Measurements from ENCODE around the gene BTF3. TPM values are rescaled to one million over a fixed set of nuclear protein-coding genes. Genes with fewer than 3 reads are reported as not detected.

Gene BTF3
- total RNA-seq, 2 donors from 2014 or later, result 147 to 346 TPM

DNA sequence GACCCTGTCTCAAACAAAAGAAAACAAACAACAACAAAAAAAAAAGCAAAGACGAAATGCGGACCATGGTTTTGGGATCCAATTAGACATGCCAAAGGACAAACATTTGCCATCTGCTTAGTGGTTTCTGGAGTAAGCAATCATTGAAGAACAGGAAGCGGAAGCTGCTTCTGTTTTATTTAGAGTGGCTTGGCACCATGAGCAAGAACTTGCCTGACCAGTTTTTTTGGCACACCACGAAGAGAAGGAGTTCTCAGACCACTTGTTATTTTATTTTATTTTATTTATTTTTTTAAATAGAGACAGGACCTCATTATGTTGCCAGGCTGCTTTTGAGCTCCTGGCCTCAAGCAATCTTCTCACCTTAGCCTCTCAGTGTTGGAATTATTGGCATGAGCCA lies 17.0 kb downstream of the BTF3 start:
- Histone ChIP-seq H3K9me3 (no peaks in the 10 kb centered on the region), H3K36me3 (replicated peaks in 1 of 2; ENCODE audit: insufficient read depth in 1 of 2, low read depth in 2 of 2) (no peaks in the 10 kb centered on the region), H3K27ac (peak overlapping the region in 2 of 4 donors; percentile 21 to 74), H3K4me1 (peaks cover 9% of the 10 kb centered on the region), H3K27me3 (no peaks in the 10 kb centered on the region), H3K4me3 (no peak overlapping the region)
- 10 to 22% methylated on average over 4 of the region's 4 CpGs for WGBS, 2 donors
- peak; percentile 68 for ATAC-seq
- intact Hi-C loops (cut with DNase I), result no loop called here
- DNase-seq, result peak; percentile 54 to 75 (median 64)
- no peak for TF ChIP-seq POLR2A (IDR thresholded peaks at IDR 0.05)
- TF ChIP-seq, protein P1, sequence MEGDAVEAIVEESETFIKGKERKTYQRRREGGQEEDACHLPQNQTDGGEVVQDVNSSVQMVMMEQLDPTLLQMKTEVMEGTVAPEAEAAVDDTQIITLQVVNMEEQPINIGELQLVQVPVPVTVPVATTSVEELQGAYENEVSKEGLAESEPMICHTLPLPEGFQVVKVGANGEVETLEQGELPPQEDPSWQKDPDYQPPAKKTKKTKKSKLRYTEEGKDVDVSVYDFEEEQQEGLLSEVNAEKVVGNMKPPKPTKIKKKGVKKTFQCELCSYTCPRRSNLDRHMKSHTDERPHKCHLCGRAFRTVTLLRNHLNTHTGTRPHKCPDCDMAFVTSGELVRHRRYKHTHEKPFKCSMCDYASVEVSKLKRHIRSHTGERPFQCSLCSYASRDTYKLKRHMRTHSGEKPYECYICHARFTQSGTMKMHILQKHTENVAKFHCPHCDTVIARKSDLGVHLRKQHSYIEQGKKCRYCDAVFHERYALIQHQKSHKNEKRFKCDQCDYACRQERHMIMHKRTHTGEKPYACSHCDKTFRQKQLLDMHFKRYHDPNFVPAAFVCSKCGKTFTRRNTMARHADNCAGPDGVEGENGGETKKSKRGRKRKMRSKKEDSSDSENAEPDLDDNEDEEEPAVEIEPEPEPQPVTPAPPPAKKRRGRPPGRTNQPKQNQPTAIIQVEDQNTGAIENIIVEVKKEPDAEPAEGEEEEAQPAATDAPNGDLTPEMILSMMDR (IDR thresholded peaks at IDR 0.05), result no peak

DNA sequence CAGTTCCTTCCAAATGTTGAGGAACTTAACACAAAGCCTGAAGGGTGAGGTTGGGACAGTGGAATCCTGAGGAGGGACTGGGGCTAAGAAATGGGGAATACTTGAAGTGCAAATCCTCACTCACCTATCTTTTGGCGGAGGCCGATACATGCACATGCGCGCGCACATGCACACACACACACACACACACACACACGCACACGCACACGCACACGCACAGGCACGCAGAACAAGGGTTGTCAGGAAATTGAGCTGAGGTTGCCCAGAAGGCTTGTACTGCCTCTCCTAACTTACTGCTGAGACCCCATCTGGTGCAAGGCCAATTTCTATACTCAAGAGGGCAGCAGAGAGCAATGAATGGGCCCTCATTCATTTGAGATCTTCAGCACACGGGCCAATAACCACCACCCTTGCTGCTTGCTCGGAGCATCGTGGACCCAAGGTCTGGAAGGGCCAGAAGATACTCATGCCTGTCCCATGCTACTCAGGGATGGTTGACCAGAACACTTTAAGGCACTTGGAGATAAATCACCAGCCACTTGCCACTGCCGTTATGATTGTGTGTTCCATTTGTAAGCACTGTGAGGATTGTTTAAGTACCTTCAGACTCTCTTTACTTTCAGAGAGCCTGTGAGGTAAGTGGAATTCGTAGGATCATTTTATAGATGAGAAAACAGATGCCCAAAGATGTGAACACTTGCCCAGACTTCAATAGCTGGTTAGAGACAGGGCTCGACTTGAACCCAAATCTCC lies 21.5 kb downstream of the BTF3 start:
- intact Hi-C loops (cut with DNase I), result no loop called here
- TF ChIP-seq, protein P1 (IDR thresholded peaks at IDR 0.05), result peak in 6 of 7 experiments; percentile 46 to 92 (median 83)
- no peak for TF ChIP-seq POLR2A (IDR thresholded peaks at IDR 0.05)
- H3K27me3 ChIP-seq, result no peaks in the 10 kb centered on the region
- H3K4me3 ChIP-seq, result no peak overlapping the region
- peak; percentile 69 to 81 (median 72) for DNase-seq
- no peaks in the 10 kb centered on the region for H3K36me3 ChIP-seq (replicated peaks in 1 of 2; ENCODE audit: insufficient read depth in 1 of 2, low read depth in 2 of 2)
- H3K4me1 ChIP-seq, result peaks cover 9% of the 10 kb centered on the region
- H3K27ac ChIP-seq, result no peak overlapping the region
- no peaks in the 10 kb centered on the region for H3K9me3 ChIP-seq
- peak; percentile 93 for ATAC-seq
- 11 to 14% methylated on average over 13 to 16 of the region's 16 CpGs for WGBS, 2 donors

DNA sequence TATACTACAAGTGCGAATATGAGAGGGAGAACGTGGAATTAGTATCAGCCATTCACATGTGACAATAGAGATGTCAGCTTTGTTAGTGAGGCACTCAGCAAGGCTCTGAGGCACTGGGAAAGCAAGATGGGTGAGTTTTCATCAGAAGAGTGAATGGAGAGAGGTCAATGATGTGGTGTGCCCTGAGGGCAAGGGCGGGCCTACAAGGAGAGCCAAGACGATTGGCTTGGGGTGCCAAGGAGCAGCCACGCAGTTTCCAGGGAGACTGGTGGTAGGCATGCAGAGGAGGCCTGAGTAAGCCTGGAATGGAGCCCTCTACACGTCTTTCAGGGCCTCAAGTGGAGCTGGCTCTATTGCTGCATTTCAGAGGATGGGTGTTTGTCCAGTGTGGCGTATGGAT lies 24.7 kb downstream of the BTF3 start:
- H3K4me3 ChIP-seq, result no peak overlapping the region
- WGBS, 2 donors, result 77 to 86% methylated on average over 7 of the region's 7 CpGs
- DNase-seq (no peak), ATAC-seq (no peak)
- no peak overlapping the region for H3K27ac ChIP-seq
- H3K9me3 ChIP-seq, result no peaks in the 10 kb centered on the region
- intact Hi-C loops (cut with DNase I), result no loop called here
- TF ChIP-seq, protein P1 (IDR thresholded peaks at IDR 0.05), result no peak
- TF ChIP-seq POLR2A (IDR thresholded peaks at IDR 0.05), result no peak
- H3K27me3 ChIP-seq, result no peaks in the 10 kb centered on the region
- H3K36me3 ChIP-seq (replicated peaks in 1 of 2; ENCODE audit: insufficient read depth in 1 of 2, low read depth in 2 of 2), result no peaks in the 10 kb centered on the region
- no peaks in the 10 kb centered on the region for H3K4me1 ChIP-seq

DNA sequence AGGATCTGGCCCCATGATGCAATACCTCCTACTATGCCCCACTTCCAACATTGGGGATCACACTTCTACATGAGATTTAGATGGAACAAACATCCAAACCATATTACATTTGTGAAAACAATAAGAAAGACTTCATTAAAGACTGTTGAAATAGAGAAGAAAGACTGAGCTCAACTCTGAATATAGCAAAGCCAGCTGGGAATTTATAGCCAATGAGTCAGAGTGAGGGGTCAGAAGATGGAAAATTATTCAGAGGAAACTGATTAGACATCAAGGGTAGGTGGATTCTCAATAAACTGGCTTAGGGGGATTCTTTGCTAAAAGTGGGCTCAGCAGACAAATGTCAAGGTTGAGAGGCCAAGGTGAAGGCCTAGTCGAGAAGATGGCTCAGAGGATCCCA lies 25.6 kb downstream of the BTF3 start:
- ATAC-seq, result no peak
- Histone ChIP-seq H3K27me3 (no peaks in the 10 kb centered on the region), H3K9me3 (no peaks in the 10 kb centered on the region), H3K4me1 (no peaks in the 10 kb centered on the region), H3K4me3 (no peak overlapping the region), H3K36me3 (replicated peaks in 1 of 2; ENCODE audit: insufficient read depth in 1 of 2, low read depth in 2 of 2) (no peaks in the 10 kb centered on the region), H3K27ac (no peak overlapping the region)
- no peak for DNase-seq
- no peak for TF ChIP-seq POLR2A (IDR thresholded peaks at IDR 0.05)
- TF ChIP-seq, protein P1 (IDR thresholded peaks at IDR 0.05), result no peak
- intact Hi-C loops (cut with DNase I), result no loop called here
- 55 to 77% methylated on average over 1 of the region's 1 CpG for WGBS, 2 donors

Data from body of pancreas (tissue), 4 donors.